OCI-LY3 (cell line): ENCODE data around the gene LASP1.

Source experiments
- CTCF ChIP-seq: fragments of 200-600, 300-600 bp; sonication (generic); IDR thresholded peaks from 2 replicates; pipeline ENCODE4 v1.5.1; 2014; ENCODE audit warnings: antibody characterized with exemption, low read length, low read depth
- EZH2phosphoT487 ChIP-seq: fragments of 200-600 bp; shearing (Covaris generic); IDR thresholded peaks from 2 replicates; pipeline ENCODE4 v1.6.1; 2018; ENCODE audit warnings: antibody characterized with exemption, mixed run types, low read depth

- TF ChIP-seq CTCF, result no peak
- no peak for TF ChIP-seq EZH2phosphoT487
These were observed 20.5 kb downstream of the LASP1 start for GRCh38 chr17:38890410-38890746.
